ENCODE measurements around the gene SMYD5.
A peak's percentile ranks its signal among the peaks of the same experiment; 100 is the strongest.

Gene SMYD5

GRCh38 chr2:73218298-73218697 is 4.3 kb downstream of the SMYD5 start:
- TF ChIP-seq SUZ12 (IDR thresholded peaks at IDR 0.05; ENCODE audit: extremely low read depth, insufficient read depth, insufficient read length) (no peak), YY1 (IDR thresholded peaks at IDR 0.05; ENCODE audit: insufficient read depth, insufficient read length) (no peak), ZNF274 (IDR thresholded peaks at IDR 0.05; ENCODE audit: low read depth, low read length) (no peak)
- no peak for DNase-seq (ENCODE audit: low read depth, low spot score)
- Histone ChIP-seq H3K9me3 (ENCODE audit: insufficient read depth, low read length) (no peaks in the 10 kb centered on the region), H3K4me1 (ENCODE audit: insufficient read depth, insufficient read length) (peaks cover under 1% of the 10 kb centered on the region), H3K27me3 (ENCODE audit: insufficient read depth, insufficient read length) (no peaks in the 10 kb centered on the region), H3K4me3 (ENCODE audit: insufficient read length, low read depth) (no peak overlapping the region), H3K9ac (ENCODE audit: insufficient read length, low read depth) (no peak overlapping the region), H3K36me3 (ENCODE audit: insufficient read depth, insufficient read length, low read length) (peaks cover 44% of the 10 kb centered on the region)

- TF ChIP-seq YY1 (IDR thresholded peaks at IDR 0.05; ENCODE audit: insufficient read depth, insufficient read length) (no peak), SUZ12 (IDR thresholded peaks at IDR 0.05; ENCODE audit: extremely low read depth, insufficient read depth, insufficient read length) (no peak), ZNF274 (IDR thresholded peaks at IDR 0.05; ENCODE audit: low read depth, low read length) (no peak)
- no peaks in the 10 kb centered on the region for H3K4me1 ChIP-seq (ENCODE audit: insufficient read depth, insufficient read length)
- no peaks in the 10 kb centered on the region for H3K27me3 ChIP-seq (ENCODE audit: insufficient read depth, insufficient read length)
- DNase-seq (ENCODE audit: low read depth, low spot score): no peak
- no peaks in the 10 kb centered on the region for H3K9me3 ChIP-seq (ENCODE audit: insufficient read depth, low read length)
- peaks cover 92% of the 10 kb centered on the region for H3K36me3 ChIP-seq (ENCODE audit: insufficient read depth, insufficient read length, low read length)
- H3K9ac ChIP-seq (ENCODE audit: insufficient read length, low read depth): no peak overlapping the region
- H3K4me3 ChIP-seq (ENCODE audit: insufficient read length, low read depth): no peak overlapping the region
These were observed 9.8 kb downstream of the SMYD5 start for GRCh38 chr2:73223821-73224220.

GRCh38 chr2:73225513-73226360 is 11.7 kb downstream of the SMYD5 start:
- TF ChIP-seq ZNF274 (IDR thresholded peaks at IDR 0.05; ENCODE audit: low read depth, low read length): no peak
- Histone ChIP-seq H3K36me3 (ENCODE audit: insufficient read depth, insufficient read length, low read length) (peaks cover 76% of the 10 kb centered on the region), H3K4me1 (ENCODE audit: insufficient read depth, insufficient read length) (no peaks in the 10 kb centered on the region), H3K4me3 (ENCODE audit: insufficient read length, low read depth) (no peak overlapping the region), H3K9ac (ENCODE audit: insufficient read length, low read depth) (no peak overlapping the region), H3K27me3 (ENCODE audit: insufficient read depth, insufficient read length) (no peaks in the 10 kb centered on the region), H3K9me3 (ENCODE audit: insufficient read depth, low read length) (no peaks in the 10 kb centered on the region)
- DNase-seq (ENCODE audit: low read depth, low spot score): no peak

- TF ChIP-seq SUZ12 (IDR thresholded peaks at IDR 0.05; ENCODE audit: extremely low read depth, insufficient read depth, insufficient read length) (no peak), ZNF274 (IDR thresholded peaks at IDR 0.05; ENCODE audit: low read depth, low read length) (no peak), YY1 (IDR thresholded peaks at IDR 0.05; ENCODE audit: insufficient read depth, insufficient read length) (no peak)
- no peaks in the 10 kb centered on the region for H3K27me3 ChIP-seq (ENCODE audit: insufficient read depth, insufficient read length)
- no peak overlapping the region for H3K9ac ChIP-seq (ENCODE audit: insufficient read length, low read depth)
- no peaks in the 10 kb centered on the region for H3K4me1 ChIP-seq (ENCODE audit: insufficient read depth, insufficient read length)
- DNase-seq (ENCODE audit: low read depth, low spot score): no peak
- H3K36me3 ChIP-seq (ENCODE audit: insufficient read depth, insufficient read length, low read length): peaks cover 63% of the 10 kb centered on the region
- no peaks in the 10 kb centered on the region for H3K9me3 ChIP-seq (ENCODE audit: insufficient read depth, low read length)
- H3K4me3 ChIP-seq (ENCODE audit: insufficient read length, low read depth): no peak overlapping the region
These were observed 13.0 kb downstream of the SMYD5 start for GRCh38 chr2:73227086-73227485.

GRCh38 chr2:73228631-73229030 is 14.6 kb downstream of the SMYD5 start:
- H3K4me1 ChIP-seq (ENCODE audit: insufficient read depth, insufficient read length): no peaks in the 10 kb centered on the region
- no peaks in the 10 kb centered on the region for H3K9me3 ChIP-seq (ENCODE audit: insufficient read depth, low read length)
- H3K4me3 ChIP-seq (ENCODE audit: insufficient read length, low read depth): no peak overlapping the region
- TF ChIP-seq YY1 (IDR thresholded peaks at IDR 0.05; ENCODE audit: insufficient read depth, insufficient read length): no peak
- TF ChIP-seq ZNF274 (IDR thresholded peaks at IDR 0.05; ENCODE audit: low read depth, low read length): no peak
- TF ChIP-seq SUZ12 (IDR thresholded peaks at IDR 0.05; ENCODE audit: extremely low read depth, insufficient read depth, insufficient read length): no peak
- peaks cover 47% of the 10 kb centered on the region for H3K36me3 ChIP-seq (ENCODE audit: insufficient read depth, insufficient read length, low read length)
- no peak for DNase-seq (ENCODE audit: low read depth, low spot score)
- H3K27me3 ChIP-seq (ENCODE audit: insufficient read depth, insufficient read length): no peaks in the 10 kb centered on the region
- H3K9ac ChIP-seq (ENCODE audit: insufficient read length, low read depth): no peak overlapping the region

GRCh38 chr2:73232403-73233153 is 18.5 kb downstream of the SMYD5 start:
- peak overlapping the region; percentile 58 for H3K4me3 ChIP-seq (ENCODE audit: insufficient read length, low read depth)
- H3K9ac ChIP-seq (ENCODE audit: insufficient read length, low read depth): peak overlapping the region; percentile 77
- peaks cover 40% of the 10 kb centered on the region for H3K36me3 ChIP-seq (ENCODE audit: insufficient read depth, insufficient read length, low read length)
- no peaks in the 10 kb centered on the region for H3K9me3 ChIP-seq (ENCODE audit: insufficient read depth, low read length)
- no peak for TF ChIP-seq ZNF274 (IDR thresholded peaks at IDR 0.05; ENCODE audit: low read depth, low read length)
- no peak for TF ChIP-seq YY1 (IDR thresholded peaks at IDR 0.05; ENCODE audit: insufficient read depth, insufficient read length)
- TF ChIP-seq SUZ12 (IDR thresholded peaks at IDR 0.05; ENCODE audit: extremely low read depth, insufficient read depth, insufficient read length): no peak
- no peak for DNase-seq (ENCODE audit: low read depth, low spot score)
- no peaks in the 10 kb centered on the region for H3K27me3 ChIP-seq (ENCODE audit: insufficient read depth, insufficient read length)
- H3K4me1 ChIP-seq (ENCODE audit: insufficient read depth, insufficient read length): peaks cover 4% of the 10 kb centered on the region

All from NT2/D1 (cell line).